Pancreas (tissue), 10 donors: ENCODE results near the gene STRBP. TPM values are rescaled to one million over a fixed set of nuclear protein-coding genes. Genes with fewer than 3 reads are reported as not detected.
A peak's percentile ranks its signal among the peaks of the same experiment; 100 is the strongest.

ENCODE experiments used
- ATAC-seq, 4 donors: fragments of 200-7000 bp; cut with Tn5 transposase; one replicate each; pipeline versions ENCODE4 v1.8.0 to v1.9.1; 2020; ENCODE audit warnings: mild to moderate bottlenecking in 4 of 4, moderate library complexity in 4 of 4
- DNase-seq, 6 donors: peaks; one replicate each; pipeline ENCODE4 v3.0.0-alpha.2; 2020
- FAIRE-seq: peaks from 2 replicates; lab custom pipeline; 2012; peaks lifted over from hg19 to GRCh38; lab: Jason Lieb, UNC
- H3K27ac ChIP-seq, 4 donors: fragments of 200-600 bp; sonication (generic); 1 replicate in 3 of 4; 2 replicates in 1 of 4; pipeline versions ENCODE4 v1.5.0 to v1.8.0; 2020
- H3K27me3 ChIP-seq, 4 donors: fragments of 200-600 bp; one replicate each; pipeline ENCODE4 v1.8.0; 2021
- H3K36me3 ChIP-seq, 3 donors: fragments of 200-600 bp; sonication (generic) in 1 of 3; one replicate each; pipeline versions ENCODE4 v1.5.0 to v1.8.0; 2020 to 2021
- H3K4me1 ChIP-seq, 3 donors: fragments of 200-600 bp; one replicate each; pipeline ENCODE4 v1.8.0; 2021
- H3K4me3 ChIP-seq, 4 donors: fragments of 200-600 bp; sonication (generic) in 2 of 4; one replicate each; pipeline versions ENCODE4 v1.5.0 to v1.8.0; 2020 to 2021
- H3K9me3 ChIP-seq, 4 donors: fragments of 200-600 bp; one replicate each; pipeline ENCODE4 v1.8.0; 2021
- WGBS, 2 donors: extraction: QIAGEN DNeasy Blood & Tissue Kit; methylation state at CpG; one replicate each; pipeline ENCODE4 v1.1.7; 2013; 5-methylcytosine and 5-hydroxymethylcytosine counted together
- intact Hi-C, 3 donors: fragments of 100-400 bp; cut with DNase I; formaldehyde crosslinking; loops; one replicate each; pipeline versions ENCODE4 v1.11.1 to v1.14.2; 2022
- polyA plus RNA-seq, 2 donors: library from polyadenylated mRNA; stranded (reverse); fragments of 200-250 nt; gene quantifications; one replicate each; pipeline ENCODE4 v1.2.3, GENCODE V29; 2013
- total RNA-seq, 6 donors: library from RNA; stranded (reverse); fragmentation: NEBNext Ultra II Directional in 4 of 6; extraction: Animal tissue kit (Norgen Biotek cat#: 25700) in 4 of 6; gene quantifications; one replicate each; pipeline versions ENCODE4 v1.2.1 to v1.2.4, GENCODE V29; 2021 to 2023
- TF ChIP-seq, protein P1 (sequence below), 4 donors: fragments of 200-600 bp; sonication (generic) in 3 of 4; IDR thresholded peaks; one replicate each; pipeline versions ENCODE4 v1.5.0 to v1.8.0; 2021; ENCODE audit warnings: antibody characterized with exemption in 4 of 4
- donor health status: healthy with polysubstance abuse.
- donor health status: DM: no; HTN: no; CAD: no; lungs with moderate emphysema.
- donor health status: DM: no; HTN: no; CAD: no.
- donor health status: control.
- donor health status: control.
- donor health status: Bipolar disorder and iron deficiency.
- donor health status: DM: yes; HTN: yes; CAD: no.
- donor health status: DM: no; HTN: no; CAD: no.
- donor health status: DM: no; HTN: no; CAD: no.
- donor health status: DM: yes; HTN: yes; CAD: no.

STRBP gene
- total and polyA plus RNA-seq, 8 donors: 8.0 to 17.8 (median 12.5) TPM

DNA sequence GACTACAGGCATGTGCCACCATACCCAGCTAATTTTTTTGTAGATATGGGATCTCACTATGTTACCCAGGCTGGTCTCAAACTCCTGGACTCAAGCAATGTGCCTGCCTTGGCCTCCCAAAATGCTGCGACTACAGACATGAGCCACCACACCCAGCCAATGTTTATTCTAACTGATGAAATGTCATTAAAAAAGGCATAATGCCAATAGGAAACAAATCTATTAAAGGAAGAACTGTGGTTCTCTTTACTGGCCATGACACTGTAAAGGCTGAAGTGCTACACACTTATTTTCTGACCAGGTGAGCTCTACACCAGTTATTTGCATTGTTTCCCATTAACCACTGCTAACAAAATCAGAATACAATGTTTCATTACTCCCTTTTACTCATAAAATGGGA is 106.0 kb downstream of the STRBP start:
- TF ChIP-seq, protein P1, sequence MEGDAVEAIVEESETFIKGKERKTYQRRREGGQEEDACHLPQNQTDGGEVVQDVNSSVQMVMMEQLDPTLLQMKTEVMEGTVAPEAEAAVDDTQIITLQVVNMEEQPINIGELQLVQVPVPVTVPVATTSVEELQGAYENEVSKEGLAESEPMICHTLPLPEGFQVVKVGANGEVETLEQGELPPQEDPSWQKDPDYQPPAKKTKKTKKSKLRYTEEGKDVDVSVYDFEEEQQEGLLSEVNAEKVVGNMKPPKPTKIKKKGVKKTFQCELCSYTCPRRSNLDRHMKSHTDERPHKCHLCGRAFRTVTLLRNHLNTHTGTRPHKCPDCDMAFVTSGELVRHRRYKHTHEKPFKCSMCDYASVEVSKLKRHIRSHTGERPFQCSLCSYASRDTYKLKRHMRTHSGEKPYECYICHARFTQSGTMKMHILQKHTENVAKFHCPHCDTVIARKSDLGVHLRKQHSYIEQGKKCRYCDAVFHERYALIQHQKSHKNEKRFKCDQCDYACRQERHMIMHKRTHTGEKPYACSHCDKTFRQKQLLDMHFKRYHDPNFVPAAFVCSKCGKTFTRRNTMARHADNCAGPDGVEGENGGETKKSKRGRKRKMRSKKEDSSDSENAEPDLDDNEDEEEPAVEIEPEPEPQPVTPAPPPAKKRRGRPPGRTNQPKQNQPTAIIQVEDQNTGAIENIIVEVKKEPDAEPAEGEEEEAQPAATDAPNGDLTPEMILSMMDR (IDR thresholded peaks at IDR 0.05): no peak
- H3K9me3 ChIP-seq: no peaks in the 10 kb centered on the region
- no peaks in the 10 kb centered on the region for H3K4me1 ChIP-seq
- FAIRE-seq (no peak), ATAC-seq (no peak), DNase-seq (no peak)
- no peak overlapping the region for H3K4me3 ChIP-seq
- intact Hi-C loops: no loop called here
- H3K27ac ChIP-seq: no peak overlapping the region
- H3K27me3 ChIP-seq: no peaks in the 10 kb centered on the region
- 48 to 50% methylated on average over 1 of the region's 1 CpG for WGBS, 2 donors
- H3K36me3 ChIP-seq: no peaks in the 10 kb centered on the region

DNA sequence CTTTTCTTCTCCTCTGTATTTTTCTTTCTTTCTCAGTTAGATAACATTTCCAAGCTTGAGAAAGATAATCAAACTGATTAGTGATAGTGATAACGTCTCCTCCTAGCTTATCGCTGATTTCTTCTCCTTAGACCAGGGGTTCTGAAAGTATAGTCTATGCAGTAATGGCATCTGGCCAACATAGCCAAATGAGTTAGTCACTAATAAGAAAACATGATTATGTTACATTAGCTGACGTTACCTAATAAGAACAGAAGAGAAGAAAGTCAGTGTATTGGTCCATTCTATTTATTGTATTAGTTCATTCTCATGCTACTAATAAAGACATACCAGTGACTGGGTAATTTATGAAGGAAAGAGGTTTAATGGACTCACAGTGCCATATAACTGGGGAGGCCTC is 111.2 kb downstream of the STRBP start:
- Histone ChIP-seq H3K36me3 (no peaks in the 10 kb centered on the region), H3K4me1 (no peaks in the 10 kb centered on the region), H3K27ac (no peak overlapping the region), H3K4me3 (no peak overlapping the region), H3K27me3 (no peaks in the 10 kb centered on the region), H3K9me3 (no peaks in the 10 kb centered on the region)
- TF ChIP-seq, protein P1 (IDR thresholded peaks at IDR 0.05): no peak
- FAIRE-seq: no peak
- DNase-seq: no peak
- 92% methylated on average over 3 of the region's 3 CpGs for WGBS, 2 donors
- ATAC-seq: no peak
- intact Hi-C loops: no loop called here

GRCh38 chr9:123150708-123151503 is 117.5 kb downstream of the STRBP start:
- Histone ChIP-seq H3K9me3 (no peaks in the 10 kb centered on the region), H3K4me1 (peaks cover 5 to 8% (median 8%) of the 10 kb centered on the region in 3 donors), H3K4me3 (no peak overlapping the region), H3K36me3 (no peaks in the 10 kb centered on the region), H3K27me3 (no peaks in the 10 kb centered on the region), H3K27ac (no peak overlapping the region)
- TF ChIP-seq, protein P1 (IDR thresholded peaks at IDR 0.05): no peak
- 89% methylated on average over 5 of the region's 5 CpGs for WGBS, 2 donors
- FAIRE-seq: no peak
- intact Hi-C loops: no loop called here
- no peak for DNase-seq
- no peak for ATAC-seq

DNA sequence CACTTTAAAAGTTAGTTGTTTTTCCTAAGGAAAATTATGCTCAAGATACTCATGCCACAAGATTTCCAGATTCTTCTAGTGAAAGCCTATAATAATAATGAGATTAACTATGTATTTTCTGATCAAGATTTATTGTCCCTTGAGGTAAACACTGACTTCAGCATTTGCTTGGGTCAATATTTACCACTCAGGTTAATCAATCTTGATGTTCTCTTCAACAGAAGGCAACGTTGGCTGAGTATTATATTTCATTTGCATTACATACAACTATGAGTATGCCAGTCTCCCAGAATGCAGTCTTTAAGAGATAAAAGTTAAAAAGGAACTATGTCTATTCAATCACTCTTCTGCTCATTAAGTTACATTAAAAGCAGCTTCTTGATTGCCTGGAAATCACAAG is 119.3 kb downstream of the STRBP start:
- no peak for FAIRE-seq
- peak; percentile 32 to 71 (median 53) for ATAC-seq

More for the DNA sequence above, 119.3 kb downstream of the STRBP start:
- DNase-seq: no peak
- TF ChIP-seq, protein P1 (IDR thresholded peaks at IDR 0.05): no peak
- no peaks in the 10 kb centered on the region for H3K36me3 ChIP-seq
- no peaks in the 10 kb centered on the region for H3K9me3 ChIP-seq
- no peaks in the 10 kb centered on the region for H3K27me3 ChIP-seq
- no peak overlapping the region for H3K4me3 ChIP-seq
- 8 to 9% methylated on average over 1 of the region's 1 CpG for WGBS, 2 donors
- H3K27ac ChIP-seq: no peak overlapping the region
- intact Hi-C loops: no loop called here
- peaks cover 5 to 8% (median 8%) of the 10 kb centered on the region in 3 donors for H3K4me1 ChIP-seq
